Germinal center (tissue), 1 donor: ENCODE data around the gene HNF4A.

Experiments
- DNase-seq: peaks from one replicate; pipeline ENCODE4 v3.0.0; 2012; ENCODE audit warnings: mixed read lengths, low spot score

The HNF4A gene

DNA sequence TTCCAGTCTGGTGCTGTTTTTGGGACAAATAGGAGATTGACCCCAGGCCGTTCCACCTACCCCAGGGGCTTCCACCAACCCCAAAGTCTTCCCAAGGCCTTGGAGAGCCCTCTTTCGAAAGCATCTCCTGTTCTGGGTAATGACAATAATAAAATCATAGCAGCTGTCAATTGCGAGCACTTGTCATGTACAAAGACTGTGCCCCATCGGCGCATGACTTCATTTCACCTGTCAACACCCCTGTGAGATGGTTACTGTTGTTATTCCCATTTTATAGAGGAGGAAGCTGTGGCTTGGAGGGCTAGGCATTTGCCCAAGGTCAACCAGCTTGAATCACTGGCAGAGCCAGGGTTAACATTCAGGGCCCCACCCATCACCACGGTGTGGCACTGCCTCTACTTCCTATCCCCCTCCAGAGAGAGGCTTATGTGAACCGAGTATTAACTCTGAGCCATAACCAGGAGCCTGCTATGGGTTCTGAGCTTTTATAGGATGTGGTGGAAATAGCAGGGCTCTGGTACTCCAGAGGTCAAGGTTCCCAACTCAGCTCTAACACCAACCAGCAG, 51.2 kb downstream of the HNF4A start:
- DNase-seq = no peak

DNA sequence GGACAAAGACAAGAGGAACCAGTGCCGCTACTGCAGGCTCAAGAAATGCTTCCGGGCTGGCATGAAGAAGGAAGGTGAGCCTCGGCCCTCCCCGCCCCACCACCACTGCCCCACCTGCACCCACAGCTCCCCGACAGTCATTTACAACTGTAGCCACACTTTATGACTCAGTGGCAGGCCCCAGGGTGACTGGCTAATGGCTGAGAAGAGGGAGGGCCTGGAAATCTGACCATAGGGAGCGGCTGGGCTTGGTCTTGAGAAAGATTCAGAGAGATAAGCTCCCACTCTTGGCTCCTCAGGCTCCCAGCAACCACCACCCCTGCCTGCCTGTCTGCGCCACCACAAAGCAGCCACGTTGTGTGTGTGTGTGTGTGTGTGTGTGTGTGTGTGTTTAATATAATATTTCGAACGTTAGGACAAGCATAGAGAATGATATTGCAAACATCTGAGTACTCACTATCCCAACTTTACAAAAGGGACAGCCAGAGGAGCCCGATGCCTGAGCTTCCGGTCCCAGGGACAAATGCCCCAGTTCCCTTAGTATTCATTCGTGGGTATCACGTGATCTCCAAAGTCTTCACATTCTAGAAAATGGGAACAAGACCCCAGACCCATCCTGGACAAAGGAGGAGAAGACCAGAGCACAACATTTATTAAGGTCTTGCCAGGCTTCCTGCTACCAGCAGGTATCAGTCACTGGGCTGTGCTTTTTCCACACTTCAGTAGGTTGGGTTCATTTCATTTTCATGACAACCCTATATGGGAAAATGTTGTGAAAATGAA, 52.1 kb downstream of the HNF4A start:
- no peak for DNase-seq

DNA sequence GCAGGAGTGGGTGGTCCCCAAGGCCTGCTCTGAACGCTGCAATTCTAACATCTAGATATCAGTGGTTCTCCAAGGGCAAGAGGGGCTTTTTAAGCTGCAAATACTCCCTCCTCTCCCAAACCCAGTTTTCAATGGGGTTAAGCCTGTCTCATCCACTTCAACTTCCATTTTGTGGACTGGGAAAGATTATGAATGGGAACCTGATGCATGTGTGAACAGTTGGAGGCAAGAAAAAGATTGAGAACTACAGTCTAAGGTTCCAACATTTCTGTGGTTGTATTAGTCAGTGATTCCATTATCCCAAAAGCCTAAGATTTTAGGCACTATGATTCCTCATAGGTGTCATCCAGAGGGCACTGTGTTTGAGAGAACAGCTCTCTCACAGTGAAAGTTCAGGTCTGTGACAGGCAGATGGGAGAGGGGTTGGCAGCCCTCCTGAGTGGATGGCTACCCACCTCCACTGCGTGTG, 53.7 kb downstream of the HNF4A start:
- no peak for DNase-seq

DNA sequence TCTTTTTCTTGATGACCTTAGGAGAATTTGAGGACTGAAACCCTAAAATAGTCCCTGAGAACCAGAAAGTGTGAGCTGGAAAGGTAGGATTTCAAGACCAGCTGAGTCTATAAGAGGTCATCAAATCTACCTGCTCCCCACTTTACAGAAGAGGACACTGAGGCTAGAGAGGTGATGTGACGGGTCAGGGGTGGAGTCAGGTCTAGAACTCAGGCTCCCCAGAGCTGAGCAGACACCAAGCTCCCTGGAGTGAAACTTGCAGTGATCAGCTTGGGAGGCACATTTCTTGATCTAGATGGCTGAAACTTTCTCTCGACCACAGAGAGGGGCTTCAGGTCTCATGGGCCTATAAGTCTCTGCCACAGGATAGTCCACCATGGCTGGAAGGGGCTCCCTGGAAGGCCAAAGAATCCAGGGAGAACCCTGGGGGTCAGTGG, 55.1 kb downstream of the HNF4A start:
- no peak for DNase-seq

DNA sequence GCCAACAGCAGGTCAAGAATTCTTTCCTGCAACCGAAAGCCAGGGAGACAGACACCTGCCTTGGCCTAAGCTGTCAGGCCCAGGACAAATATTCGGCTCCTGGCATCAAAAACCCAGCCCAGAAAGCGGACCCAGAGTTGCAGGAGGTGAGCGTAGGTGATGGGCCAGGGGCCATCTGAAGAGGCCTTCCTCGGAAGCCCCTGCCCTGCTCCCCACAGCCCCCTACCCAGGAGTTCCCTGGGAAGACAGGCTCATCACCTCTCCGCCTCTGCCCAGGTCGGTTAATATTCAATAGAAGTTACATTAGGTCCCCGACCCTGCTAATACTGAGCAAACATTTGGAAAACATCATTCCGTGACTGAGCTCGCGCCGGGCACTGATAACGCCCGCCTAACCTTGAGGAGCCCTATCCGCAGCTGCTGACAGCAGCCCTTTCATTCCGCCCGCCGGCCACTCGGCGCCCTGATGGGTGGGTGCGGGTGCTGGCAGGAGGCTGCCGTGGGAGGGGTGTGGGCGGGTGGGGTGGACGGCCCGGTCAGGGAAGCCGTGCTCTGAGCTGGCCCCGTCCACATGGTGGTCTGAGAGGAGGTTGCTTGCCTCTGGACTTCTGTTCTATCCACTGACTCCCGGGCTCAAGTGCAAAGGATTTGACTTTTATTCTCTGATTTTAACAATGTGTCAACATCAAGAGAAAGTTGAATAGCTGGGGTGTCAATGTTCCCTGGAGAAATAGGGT, 55.7 kb downstream of the HNF4A start:
- no peak for DNase-seq

DNA sequence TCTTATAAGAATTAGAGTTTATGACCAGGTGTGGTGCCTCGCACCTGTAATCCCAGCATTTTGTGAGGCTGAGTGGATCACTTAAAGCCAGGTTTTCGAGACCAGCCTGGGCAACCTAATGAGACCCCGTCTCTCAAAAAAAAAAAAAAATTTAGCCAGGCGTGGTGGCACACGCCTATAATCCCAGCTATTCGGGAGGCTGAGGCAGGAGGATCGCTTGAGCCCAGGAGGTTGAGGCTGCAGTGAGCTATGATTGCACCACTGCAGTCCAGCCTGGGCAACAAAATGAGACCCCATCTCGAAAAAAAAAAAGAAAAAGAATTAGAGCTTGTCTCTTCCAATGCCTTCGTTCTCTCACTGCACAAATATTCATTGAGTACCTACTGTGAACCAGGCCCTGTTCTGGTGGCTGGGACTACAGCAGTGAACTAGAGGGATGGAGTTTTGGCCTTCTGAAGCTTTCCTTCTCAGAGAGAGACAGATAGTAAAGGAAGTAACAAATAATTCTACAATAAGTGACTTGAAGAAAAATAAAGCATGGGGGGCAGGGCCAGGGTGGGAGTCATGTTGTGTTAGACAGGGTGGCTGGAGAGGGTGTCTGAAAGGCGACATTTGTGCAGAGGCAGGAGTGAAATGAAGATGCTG, 56.4 kb downstream of the HNF4A start:
- no peak for DNase-seq

DNA sequence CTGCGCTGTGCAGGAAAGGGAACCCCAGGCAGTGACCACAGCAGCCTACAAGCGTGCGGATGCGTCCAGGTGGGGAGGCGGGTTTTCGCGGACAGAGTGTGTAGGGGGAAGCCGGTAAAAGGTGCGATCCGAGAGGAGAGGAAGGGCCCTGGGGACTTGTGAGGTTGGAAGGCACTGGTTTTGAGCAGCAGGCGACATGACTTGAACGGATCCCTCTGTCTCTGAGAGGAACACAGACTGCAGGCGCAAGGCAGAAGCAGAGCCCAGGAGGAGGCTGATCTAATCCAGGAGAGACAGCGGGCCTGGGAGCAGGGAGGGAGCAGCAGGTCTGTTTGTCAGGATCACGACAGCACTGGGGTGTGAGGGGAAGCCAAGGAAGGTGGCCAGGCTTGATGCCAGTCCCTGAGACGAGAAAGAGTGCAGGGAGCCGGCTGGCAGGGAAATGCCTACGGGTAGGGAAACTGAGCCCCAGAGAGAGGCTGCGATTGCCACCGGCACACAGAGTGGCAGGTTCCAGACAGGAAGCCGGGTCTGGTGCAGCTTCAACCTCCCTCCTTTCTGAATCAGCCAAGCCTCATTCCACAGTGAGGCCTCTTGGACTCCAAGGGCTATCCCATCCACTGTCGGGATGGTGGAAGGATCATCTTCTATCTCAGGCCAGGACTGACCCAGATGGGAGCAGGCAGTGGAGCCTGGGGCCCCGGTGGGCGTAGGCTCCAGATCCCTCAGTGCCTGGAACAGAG, 57.1 kb downstream of the HNF4A start:
- no peak for DNase-seq

DNA sequence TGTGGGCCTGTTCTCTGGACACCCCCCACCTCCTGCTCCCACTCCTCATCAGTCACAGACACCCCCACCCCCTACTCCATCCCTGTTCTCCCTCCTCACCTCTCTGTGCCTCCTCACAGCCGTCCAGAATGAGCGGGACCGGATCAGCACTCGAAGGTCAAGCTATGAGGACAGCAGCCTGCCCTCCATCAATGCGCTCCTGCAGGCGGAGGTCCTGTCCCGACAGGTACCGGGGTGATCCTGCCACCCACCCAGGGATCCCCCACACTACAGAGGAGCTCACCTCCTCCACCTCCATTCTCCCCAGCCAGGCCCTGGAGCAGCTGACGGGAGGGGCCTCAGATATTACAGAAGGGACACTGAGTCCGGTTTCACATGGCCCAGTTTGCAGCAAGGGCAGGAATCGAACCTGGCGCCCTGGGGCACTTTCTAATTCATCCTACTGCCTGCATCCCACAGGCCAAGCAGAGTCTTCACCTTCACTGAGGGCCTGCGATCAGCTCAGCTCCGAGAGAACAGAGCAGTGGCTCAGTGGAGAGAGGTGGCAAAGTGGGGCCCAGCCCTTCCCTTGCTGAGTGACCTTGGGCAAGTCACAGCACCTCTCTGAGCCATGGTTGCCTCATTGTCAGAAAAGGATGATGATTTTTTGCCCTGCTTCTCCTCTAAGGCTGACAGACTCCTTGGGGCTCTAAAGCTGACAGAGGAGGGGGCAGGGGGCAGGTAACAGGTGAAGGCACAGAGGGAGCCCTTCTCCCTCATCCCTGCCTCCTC, 58.3 kb downstream of the HNF4A start:
- DNase-seq = no peak

DNA sequence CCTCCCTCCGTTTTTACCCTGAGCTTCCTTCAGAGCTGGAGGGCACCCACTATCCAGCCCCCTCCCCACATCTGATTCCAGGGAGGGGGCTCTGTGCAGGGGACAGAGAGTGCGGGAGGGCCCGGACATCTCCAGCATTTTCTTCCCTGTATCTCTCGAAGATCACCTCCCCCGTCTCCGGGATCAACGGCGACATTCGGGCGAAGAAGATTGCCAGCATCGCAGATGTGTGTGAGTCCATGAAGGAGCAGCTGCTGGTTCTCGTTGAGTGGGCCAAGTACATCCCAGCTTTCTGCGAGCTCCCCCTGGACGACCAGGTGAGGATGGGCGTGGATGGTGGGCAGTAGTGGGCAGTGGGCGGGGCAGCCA, 58.8 kb downstream of the HNF4A start:
- no peak for DNase-seq

DNA sequence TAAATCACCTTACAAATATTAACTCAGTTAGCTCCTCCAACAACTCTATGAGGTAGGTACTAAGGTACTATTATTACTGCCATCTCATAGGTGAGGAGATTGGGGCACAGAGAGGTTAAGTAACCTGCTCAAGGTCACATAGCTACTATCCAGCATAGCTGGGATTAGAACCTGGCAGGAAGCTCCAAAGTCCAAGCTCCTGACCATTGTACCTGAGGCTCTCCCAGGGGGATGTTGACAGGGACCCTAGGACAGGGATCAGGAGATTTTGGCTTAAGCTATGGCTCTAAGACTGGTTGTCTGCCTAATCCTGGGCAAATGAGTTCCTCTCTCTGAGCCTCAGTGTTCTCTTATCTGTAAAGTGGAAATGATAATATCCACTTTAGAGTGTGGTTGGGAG, 59.3 kb downstream of the HNF4A start:
- no peak for DNase-seq

DNA sequence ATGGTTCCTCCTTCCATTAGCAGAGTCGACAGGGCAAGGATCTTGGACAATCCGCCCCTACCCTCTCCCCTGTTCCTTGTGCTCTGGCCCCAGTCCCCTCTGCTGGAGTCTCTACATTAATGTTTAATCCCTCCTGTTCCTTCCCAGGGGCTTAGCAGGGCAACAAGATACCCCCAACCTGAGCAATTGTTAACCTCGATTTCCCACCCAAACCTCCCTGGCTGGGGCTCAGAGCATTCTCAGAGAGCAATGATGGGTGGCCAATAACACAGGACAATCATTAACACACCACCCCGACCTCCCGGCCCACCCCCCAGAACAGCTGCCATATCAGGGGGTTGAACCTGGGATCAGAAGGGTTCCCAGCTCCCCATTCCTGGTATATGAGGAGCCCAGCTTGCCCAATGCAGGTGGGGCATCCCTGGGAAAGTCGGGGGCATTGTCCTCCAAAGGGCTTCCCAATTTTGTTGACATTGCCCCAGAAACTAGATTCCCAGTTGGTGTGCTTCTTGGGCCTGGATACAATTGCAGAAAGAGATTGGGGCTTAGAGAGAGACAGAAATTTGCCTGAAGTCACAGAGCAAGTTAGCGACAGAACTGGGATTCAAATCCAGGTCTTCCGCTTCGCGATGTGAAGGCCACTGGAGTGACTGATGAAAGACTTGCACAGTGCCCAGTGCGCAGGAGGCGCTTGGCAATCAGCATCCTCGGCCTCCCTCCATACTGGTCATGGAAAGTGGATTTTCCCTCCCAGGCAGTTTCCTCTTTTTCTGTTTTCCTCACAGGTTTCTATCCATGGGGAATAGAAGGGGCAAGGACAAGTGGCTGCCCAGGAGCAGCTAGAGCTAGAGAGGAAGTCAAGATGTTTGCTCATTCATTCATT, 60.6 kb downstream of the HNF4A start:
- DNase-seq = no peak

DNA sequence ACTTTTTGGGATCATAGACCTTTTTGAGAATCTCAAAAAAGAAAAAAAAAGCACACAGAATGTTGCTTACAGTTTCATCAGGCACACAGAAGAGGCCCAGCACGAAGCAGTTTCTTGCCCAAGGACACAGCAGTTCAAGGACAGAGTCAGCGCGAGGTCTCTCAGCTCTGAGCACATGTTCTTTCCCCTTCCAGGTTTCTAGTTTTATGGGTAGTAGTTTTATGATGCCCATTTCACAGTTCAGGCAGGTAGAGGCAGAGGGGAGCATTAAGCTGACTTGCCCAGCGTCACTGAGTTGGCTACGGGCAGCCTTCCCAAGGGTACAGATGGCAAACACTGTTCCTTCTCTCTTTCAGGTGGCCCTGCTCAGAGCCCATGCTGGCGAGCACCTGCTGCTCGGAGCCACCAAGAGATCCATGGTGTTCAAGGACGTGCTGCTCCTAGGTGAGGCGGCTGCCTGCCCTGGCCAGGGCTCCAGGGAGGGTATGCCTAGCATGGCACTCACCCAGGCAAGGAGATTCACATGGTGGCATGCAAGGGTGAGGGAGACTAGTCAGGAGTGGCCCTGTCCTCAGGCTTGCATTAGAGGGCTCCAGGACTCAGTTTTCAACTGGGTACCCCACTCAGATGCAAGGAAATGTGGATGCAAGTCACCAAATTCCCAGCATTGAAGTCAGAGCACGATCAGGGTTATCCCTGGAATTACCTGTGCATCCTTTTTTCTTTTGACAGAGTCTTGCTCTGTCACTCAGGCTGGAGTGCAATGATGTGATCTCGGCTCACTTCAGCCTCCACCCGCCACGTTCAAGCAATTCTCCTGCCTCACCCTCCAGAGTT, 62.8 kb downstream of the HNF4A start:
- no peak for DNase-seq

DNA sequence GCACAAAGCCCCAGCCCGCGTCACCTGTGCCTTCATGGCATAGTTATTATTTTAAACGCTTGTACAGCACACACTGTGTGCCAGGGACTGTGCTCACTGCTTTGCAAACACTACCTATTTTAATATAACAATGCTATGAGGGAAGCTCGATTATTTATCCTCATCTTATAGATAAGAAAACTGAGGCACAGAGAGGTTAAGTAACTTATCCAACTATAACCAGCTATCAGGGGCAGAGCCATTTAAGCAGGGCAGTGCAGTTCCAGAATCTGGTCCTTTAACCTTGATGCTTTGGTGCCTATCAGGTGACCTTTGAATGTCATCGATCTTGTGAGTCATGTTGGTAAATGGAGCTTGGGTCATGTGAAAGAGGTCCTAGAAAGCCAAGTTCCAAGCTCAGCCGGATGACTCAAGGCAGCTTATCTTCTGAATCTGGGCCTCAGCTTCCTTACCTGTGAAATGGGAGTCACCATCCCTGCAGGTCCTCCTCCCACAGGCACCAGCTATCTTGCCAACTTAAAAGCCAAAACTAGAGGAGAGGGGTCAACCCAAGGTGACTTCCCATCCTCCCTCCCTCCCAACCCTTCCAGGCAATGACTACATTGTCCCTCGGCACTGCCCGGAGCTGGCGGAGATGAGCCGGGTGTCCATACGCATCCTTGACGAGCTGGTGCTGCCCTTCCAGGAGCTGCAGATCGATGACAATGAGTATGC, 63.8 kb downstream of the HNF4A start:
- no peak for DNase-seq

DNA sequence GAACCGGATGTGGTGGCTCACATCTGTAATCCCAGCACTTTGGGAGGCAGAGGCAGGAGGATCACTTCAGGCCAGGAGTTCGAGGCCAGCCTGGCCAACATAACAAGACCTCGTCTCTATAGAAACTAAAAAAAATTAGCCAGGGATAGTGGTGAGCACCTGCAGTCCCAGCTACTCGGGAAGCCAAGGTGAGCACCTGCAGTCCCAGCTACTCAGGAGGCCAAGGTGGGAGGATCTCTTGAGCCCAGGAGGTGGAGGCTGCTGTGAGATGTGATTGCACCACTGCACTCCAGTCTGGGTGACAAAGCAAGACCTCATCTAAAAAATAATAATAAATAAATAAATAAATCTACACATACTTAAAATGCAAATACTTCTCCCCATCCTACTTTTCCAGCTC, 65.0 kb downstream of the HNF4A start:
- no peak for DNase-seq

DNA sequence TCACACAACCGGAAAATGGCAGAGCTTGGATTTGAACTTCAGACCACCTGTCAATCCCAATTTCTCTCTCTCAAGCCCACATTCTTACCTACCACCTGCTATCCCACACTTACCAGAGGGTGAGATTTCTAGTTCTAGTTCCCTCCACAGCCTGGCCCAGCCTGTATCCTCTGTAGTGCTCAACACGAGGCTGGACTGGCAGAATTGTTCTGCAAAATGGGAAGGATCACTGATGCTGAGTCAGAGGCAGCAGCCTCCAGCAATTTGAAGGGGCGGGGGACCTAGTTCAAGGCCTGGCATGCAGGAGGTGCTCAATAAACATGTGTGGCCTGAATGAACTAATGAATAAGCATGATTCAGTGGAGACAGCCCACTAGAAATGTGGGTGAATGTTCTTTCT, 66.6 kb downstream of the HNF4A start:
- no peak for DNase-seq

DNA sequence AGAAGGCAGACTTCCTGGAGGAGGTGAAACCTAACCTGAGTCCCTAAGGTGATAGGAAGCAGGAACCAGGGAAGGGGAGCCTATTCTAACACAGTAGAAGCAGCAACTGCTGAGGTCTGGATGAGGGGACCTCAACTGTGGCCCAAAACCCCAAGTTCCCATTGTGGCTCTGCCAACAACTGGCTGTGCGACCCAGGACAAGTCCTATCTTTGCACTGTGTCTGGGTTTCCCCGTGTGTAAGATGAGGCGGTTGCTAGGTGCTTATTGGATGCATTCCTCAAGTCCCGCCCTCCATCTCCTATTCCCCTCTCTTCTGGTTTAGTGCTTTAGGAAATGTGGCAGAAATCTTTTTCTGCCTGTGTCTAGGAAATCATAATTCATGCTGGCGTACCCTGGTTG, 68.0 kb downstream of the HNF4A start:
- DNase-seq = no peak

DNA sequence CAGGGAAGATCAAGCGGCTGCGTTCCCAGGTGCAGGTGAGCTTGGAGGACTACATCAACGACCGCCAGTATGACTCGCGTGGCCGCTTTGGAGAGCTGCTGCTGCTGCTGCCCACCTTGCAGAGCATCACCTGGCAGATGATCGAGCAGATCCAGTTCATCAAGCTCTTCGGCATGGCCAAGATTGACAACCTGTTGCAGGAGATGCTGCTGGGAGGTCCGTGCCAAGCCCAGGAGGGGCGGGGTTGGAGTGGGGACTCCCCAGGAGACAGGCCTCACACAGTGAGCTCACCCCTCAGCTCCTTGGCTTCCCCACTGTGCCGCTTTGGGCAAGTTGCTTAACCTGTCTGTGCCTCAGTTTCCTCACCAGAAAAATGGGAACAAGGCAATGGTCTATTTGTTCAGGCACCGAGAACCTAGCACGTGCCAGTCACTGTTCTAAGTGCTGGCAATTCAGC, 68.6 kb downstream of the HNF4A start:
- no peak for DNase-seq

DNA sequence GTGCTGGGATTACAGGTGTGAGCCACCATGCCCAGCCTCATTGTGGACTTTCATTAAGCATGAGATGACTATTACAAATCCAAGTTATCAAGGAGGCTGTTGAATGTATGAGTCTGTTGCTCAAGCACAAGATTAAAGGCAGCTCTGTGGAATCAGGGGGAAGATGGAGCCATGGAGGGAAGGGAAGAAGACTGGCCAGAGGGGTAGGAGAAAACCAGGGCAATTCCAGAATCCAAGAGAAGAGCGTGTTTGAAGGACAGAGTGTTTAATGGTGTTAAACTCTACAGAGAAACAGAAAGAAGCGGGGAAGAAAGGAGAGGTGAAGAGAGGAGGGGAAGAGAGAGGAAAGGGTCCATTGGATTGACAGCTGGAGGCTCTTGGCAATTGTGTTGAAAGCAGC, 70.4 kb downstream of the HNF4A start:
- DNase-seq = no peak
